ENCODE results near the gene CARD19. TPM values are rescaled to one million over a fixed set of nuclear protein-coding genes. Genes with fewer than 3 reads are reported as not detected.
"Not testable (repeated sequence)": the region's sequence is repeated elsewhere in the genome, so short reads cannot be mapped to it uniquely, and the experiment has no call there.

Gene CARD19
- total RNA-seq, 1 experiment from 2014 or later: 36.6 TPM

DNA sequence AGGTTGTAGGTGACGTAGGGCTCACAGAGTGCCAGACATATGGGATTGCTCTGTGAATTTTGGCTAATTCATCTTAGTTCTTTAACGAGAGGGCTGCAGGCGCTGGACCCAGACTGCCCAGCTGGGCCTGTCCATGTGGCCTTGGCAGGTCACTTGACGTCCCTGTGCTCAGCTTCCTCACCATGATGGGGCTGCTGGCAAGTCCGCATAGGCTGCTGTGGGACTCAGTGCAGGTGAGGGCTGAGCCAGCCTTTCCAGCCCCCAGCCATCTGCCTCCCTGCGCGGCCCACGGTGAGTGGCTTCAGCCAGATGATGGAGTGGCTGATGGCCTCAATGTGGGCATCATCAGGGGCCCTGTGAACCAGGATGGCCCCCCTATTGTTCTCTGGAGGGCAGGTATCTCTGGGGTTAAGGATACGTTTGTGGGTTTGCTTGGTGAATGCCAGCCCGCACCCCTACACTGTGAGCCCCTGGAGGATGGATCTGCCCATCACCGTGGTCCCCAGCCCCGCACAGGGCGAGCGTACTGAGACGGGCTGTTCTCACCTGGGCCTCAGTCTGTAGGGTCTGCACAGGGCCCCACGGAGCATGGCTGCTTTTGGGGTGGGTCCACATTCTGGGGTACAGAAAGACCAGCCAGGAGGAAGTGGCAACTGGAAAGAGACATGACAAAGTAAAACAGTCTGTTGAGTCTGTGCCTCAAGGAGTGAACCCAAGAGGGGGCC lies 3.7 kb downstream of the CARD19 start:
- CTCF ChIA-PET: interaction anchor here (0.5 to 3.8 kb wide), 3 partner anchors 10 to 203 kb away, joined by 3 to 35 read pairs (median 3); no protein-coding TSS in a partner anchor
- BruUV-seq (replicated peaks): no TSS peak
- H3K36me3 Mint-ChIP-seq (ENCODE audit: insufficient read depth, unreplicated experiment): peaks cover 10% of the 10 kb centered on the region
- intact Hi-C loops (cut with micrococcal nuclease): loop anchor here (5.0 kb wide), 1 partner anchor 33 kb away; the partner anchor contains the start of gene NINJ1
- TF ChIP-seq, protein P1, sequence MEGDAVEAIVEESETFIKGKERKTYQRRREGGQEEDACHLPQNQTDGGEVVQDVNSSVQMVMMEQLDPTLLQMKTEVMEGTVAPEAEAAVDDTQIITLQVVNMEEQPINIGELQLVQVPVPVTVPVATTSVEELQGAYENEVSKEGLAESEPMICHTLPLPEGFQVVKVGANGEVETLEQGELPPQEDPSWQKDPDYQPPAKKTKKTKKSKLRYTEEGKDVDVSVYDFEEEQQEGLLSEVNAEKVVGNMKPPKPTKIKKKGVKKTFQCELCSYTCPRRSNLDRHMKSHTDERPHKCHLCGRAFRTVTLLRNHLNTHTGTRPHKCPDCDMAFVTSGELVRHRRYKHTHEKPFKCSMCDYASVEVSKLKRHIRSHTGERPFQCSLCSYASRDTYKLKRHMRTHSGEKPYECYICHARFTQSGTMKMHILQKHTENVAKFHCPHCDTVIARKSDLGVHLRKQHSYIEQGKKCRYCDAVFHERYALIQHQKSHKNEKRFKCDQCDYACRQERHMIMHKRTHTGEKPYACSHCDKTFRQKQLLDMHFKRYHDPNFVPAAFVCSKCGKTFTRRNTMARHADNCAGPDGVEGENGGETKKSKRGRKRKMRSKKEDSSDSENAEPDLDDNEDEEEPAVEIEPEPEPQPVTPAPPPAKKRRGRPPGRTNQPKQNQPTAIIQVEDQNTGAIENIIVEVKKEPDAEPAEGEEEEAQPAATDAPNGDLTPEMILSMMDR (IDR thresholded peaks at IDR 0.05; ENCODE audit: unreplicated experiment): no peak
- peaks cover 5% of the 10 kb centered on the region for H3K9me3 Mint-ChIP-seq (ENCODE audit: unreplicated experiment)
- no peak for DNase-seq (ENCODE audit: unreplicated experiment)
- POLR2A ChIA-PET: interaction anchor here (0.6 to 4.7 kb wide), 3 partner anchors 9 to 339 kb away, joined by 4 to 37 read pairs (median 10); partner anchors contain the start of gene NINJ1
- H3K27me3 Mint-ChIP-seq (ENCODE audit: insufficient read depth, unreplicated experiment): no peaks in the 10 kb centered on the region
- no peak overlapping the region for H3K4me3 Mint-ChIP-seq (ENCODE audit: unreplicated experiment)
- peaks cover 23% of the 10 kb centered on the region for H3K4me1 Mint-ChIP-seq (ENCODE audit: insufficient read depth, unreplicated experiment)
- no peak overlapping the region for H3K27ac Mint-ChIP-seq (ENCODE audit: low read depth, unreplicated experiment)

DNA sequence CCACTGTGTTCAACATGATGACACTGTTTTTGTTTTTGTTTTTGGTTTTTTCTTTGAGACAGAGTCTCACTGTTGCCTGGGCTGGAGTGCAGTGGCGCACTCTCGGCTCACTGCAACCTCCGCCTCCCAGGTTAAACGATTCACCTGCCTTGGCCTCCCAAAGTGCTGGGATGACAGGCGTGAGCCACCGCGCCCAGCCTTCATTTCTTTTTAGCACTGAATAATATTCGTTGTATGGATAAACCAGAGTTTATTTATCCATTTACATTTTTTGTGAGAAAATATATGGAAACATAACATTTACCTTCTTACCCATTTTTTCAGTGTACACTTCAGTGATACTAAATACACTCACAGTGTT lies 4.2 kb downstream of the CARD19 start:
- ChIA-PET CTCF (no interaction called here), POLR2A (no interaction called here)
- H3K36me3 Mint-ChIP-seq (ENCODE audit: insufficient read depth, unreplicated experiment): peaks cover 10% of the 10 kb centered on the region
- no peak overlapping the region for H3K27ac Mint-ChIP-seq (ENCODE audit: low read depth, unreplicated experiment)
- TF ChIP-seq, protein P1 (IDR thresholded peaks at IDR 0.05; ENCODE audit: unreplicated experiment): no peak
- H3K9me3 Mint-ChIP-seq (ENCODE audit: unreplicated experiment): peaks cover 10% of the 10 kb centered on the region
- H3K27me3 Mint-ChIP-seq (ENCODE audit: insufficient read depth, unreplicated experiment): no peaks in the 10 kb centered on the region
- H3K4me3 Mint-ChIP-seq (ENCODE audit: unreplicated experiment): no peak overlapping the region
- no peak for DNase-seq (ENCODE audit: unreplicated experiment)
- no TSS peak for BruUV-seq (replicated peaks)
- H3K4me1 Mint-ChIP-seq (ENCODE audit: insufficient read depth, unreplicated experiment): peaks cover 23% of the 10 kb centered on the region
- intact Hi-C loops (cut with micrococcal nuclease): no loop called here

DNA sequence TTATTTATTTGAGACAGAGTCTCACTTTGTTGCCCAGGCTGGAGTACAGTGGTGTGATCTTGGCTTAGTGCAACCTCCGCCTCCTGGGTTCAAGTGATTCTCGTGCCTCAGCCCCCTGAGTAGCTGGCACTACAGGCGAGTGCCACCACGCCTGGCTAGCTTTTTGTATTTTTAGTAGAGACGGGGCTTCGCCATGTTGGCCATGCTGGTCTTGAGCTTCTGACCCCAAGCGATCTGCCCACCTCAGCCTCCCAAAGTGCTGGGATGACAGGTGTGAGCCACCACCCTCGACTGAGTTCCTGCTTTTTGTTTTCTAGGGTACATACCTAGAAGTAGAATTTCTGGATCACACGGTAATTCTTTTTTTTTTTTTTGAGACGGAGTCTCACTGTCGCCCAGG lies 5.1 kb downstream of the CARD19 start:
- H3K27me3 Mint-ChIP-seq (ENCODE audit: insufficient read depth, unreplicated experiment); DNase-seq (ENCODE audit: unreplicated experiment); intact Hi-C loops (cut with micrococcal nuclease); H3K27ac Mint-ChIP-seq (ENCODE audit: low read depth, unreplicated experiment); BruUV-seq (replicated peaks); H3K9me3 Mint-ChIP-seq (ENCODE audit: unreplicated experiment); H3K4me3 Mint-ChIP-seq (ENCODE audit: unreplicated experiment); H3K36me3 Mint-ChIP-seq (ENCODE audit: insufficient read depth, unreplicated experiment): not testable (repeated sequence)
- peaks cover 23% of the 10 kb centered on the region for H3K4me1 Mint-ChIP-seq (ENCODE audit: insufficient read depth, unreplicated experiment)
- POLR2A ChIA-PET: interaction anchor here (1.0 to 1.5 kb wide), 2 partner anchors 19 to 31 kb away, joined by 4 to 6 read pairs; no protein-coding TSS in a partner anchor
- CTCF ChIA-PET: interaction anchor here (0.6 to 1.2 kb wide), 2 partner anchors 144 to 878 kb away, joined by 3 to 4 read pairs; no protein-coding TSS in a partner anchor

DNA sequence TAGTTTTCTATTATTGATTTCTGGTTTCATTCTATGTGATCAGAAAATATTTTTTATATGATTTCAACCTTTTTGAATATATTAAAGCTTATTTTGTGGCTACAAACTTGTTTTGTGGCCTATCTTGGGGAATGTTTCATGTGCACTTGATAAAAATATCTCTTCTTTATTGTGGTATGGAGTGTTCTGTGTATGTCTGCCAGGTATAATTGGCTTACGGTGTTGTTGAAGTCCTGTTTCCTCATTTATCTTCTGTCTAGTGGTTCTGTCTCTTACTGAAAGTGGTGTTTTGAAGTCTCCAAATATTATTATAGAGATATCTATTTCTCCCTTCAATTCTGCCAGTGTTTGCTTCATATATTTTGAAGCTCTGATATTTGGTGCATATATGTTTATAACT lies 9.6 kb downstream of the CARD19 start:
- CTCF ChIA-PET: interaction anchor here (0.6 to 1.7 kb wide), 3 partner anchors 27 to 131 kb away, joined by 3 to 7 read pairs (median 4); no protein-coding TSS in a partner anchor
- intact Hi-C loops (cut with micrococcal nuclease): no loop called here
- no peak for DNase-seq (ENCODE audit: unreplicated experiment)
- Mint-ChIP-seq H3K36me3 (ENCODE audit: insufficient read depth, unreplicated experiment) (peaks cover 16% of the 10 kb centered on the region), H3K27me3 (ENCODE audit: insufficient read depth, unreplicated experiment) (no peaks in the 10 kb centered on the region), H3K27ac (ENCODE audit: low read depth, unreplicated experiment) (no peak overlapping the region), H3K9me3 (ENCODE audit: unreplicated experiment) (peaks cover 10% of the 10 kb centered on the region), H3K4me1 (ENCODE audit: insufficient read depth, unreplicated experiment) (peaks cover 6% of the 10 kb centered on the region), H3K4me3 (ENCODE audit: unreplicated experiment) (no peak overlapping the region)
- POLR2A ChIA-PET: interaction anchor here (1.1 to 1.5 kb wide), 3 partner anchors 10 to 28 kb away, joined by 3 to 5 read pairs (median 4); no protein-coding TSS in a partner anchor
- BruUV-seq (replicated peaks): no TSS peak
- TF ChIP-seq, protein P1 (IDR thresholded peaks at IDR 0.05; ENCODE audit: unreplicated experiment): no peak
